GM12874 (cell line): ENCODE results near the gene RPS16.

ENCODE experiments used
- CTCF ChIP-seq: IDR thresholded peaks from 2 replicates; pipeline ENCODE4 v1.5.1; 2011; ENCODE audit warnings: low read depth, mild to moderate bottlenecking, control low read depth, low read length, moderate library complexity; ENCODE audit not compliant: insufficient read depth

RPS16 gene

GRCh38 chr19:39423258-39424086, 12.3 kb downstream of the RPS16 start:
- no peak for TF ChIP-seq CTCF

- TF ChIP-seq CTCF: no peak
Measured at GRCh38 chr19:39422020-39422419, 13.7 kb downstream of the RPS16 start.

GRCh38 chr19:39420769-39421168, 15.0 kb downstream of the RPS16 start:
- TF ChIP-seq CTCF: no peak

- no peak for TF ChIP-seq CTCF
Measured at GRCh38 chr19:39419003-39419402, 16.7 kb downstream of the RPS16 start.

- TF ChIP-seq CTCF: no peak
Measured at GRCh38 chr19:39417463-39418181, 18.1 kb downstream of the RPS16 start.

- TF ChIP-seq CTCF: no peak
Measured at GRCh38 chr19:39416152-39417120, 19.3 kb downstream of the RPS16 start.
